Upper lobe of left lung (tissue), 6 donors: ENCODE data around the gene GRID1. TPM values are rescaled to one million over a fixed set of nuclear protein-coding genes. Genes with fewer than 3 reads are reported as not detected.
A peak's percentile ranks its signal among the peaks of the same experiment; 100 is the strongest.

Experiments
- ATAC-seq, 2 donors: fragments of 200-7000 bp; cut with Tn5 transposase; one replicate each; pipeline ENCODE4 v1.9.1; 2022; ENCODE audit warnings: mild to moderate bottlenecking in 2 of 2, moderate library complexity in 2 of 2; ENCODE audit not compliant: low FRiP score in 2 of 2
- DNase-seq, 2 donors: peaks; one replicate each; pipeline ENCODE4 v3.0.0-alpha.2; 2019 to 2020
- H3K27ac ChIP-seq, 4 donors: fragments of 200-600 bp; sonication (generic); one replicate each; pipeline ENCODE4 v1.5.1; 2016 to 2019
- H3K27me3 ChIP-seq, 4 donors: fragments of 200-600 bp; sonication (generic); one replicate each; pipeline ENCODE4 v1.5.1; 2017 to 2019
- H3K36me3 ChIP-seq, 4 donors: fragments of 200-600 bp; sonication (generic); one replicate each; pipeline ENCODE4 v1.5.1; 2016 to 2019
- H3K4me1 ChIP-seq, 4 donors: fragments of 200-600 bp; sonication (generic); one replicate each; pipeline ENCODE4 v1.5.1; 2018 to 2019
- H3K4me3 ChIP-seq, 4 donors: fragments of 200-600 bp; sonication (generic); one replicate each; pipeline ENCODE4 v1.5.1; 2017 to 2019; ENCODE audit warnings: mild to moderate bottlenecking in 2 of 4, moderate library complexity in 1 of 4
- H3K9me3 ChIP-seq, 4 donors: fragments of 200-600 bp; sonication (generic); one replicate each; pipeline ENCODE4 v1.5.1; 2018 to 2019
- EP300 ChIP-seq, 4 donors: sonication (generic); formaldehyde crosslinking; IDR thresholded peaks; one replicate each; pipeline ENCODE4 v1.5.1; 2017; ENCODE audit warnings: antibody characterized with exemption in 4 of 4, control low read depth in 2 of 4
- POLR2A ChIP-seq, 4 donors: fragments of 450-650 bp; IDR thresholded peaks; one replicate each; pipeline ENCODE4 v1.5.1; 2016 to 2017; ENCODE audit warnings: antibody characterized with exemption in 4 of 4, mild to moderate bottlenecking in 2 of 4
- POLR2AphosphoS5 ChIP-seq, 2 donors: sonication (generic); formaldehyde crosslinking; IDR thresholded peaks; one replicate each; pipeline ENCODE4 v1.5.1; 2017; ENCODE audit warnings: antibody characterized with exemption in 2 of 2
- WGBS, 2 donors: methylation state at CpG; one replicate each; pipeline ENCODE4 v1.1.5; 2017 to 2018; 5-methylcytosine and 5-hydroxymethylcytosine counted together
- total RNA-seq, 6 donors: library from RNA; depleted of rRNA in 4 of 6; stranded (reverse); fragments of >200 nt in 4 of 6; gene quantifications; one replicate each; pipeline versions ENCODE4 v1.1.0 to v1.2.1, GENCODE V29; 2016 to 2021
- TF ChIP-seq, protein P1 (sequence below), 6 experiments: fragments of 450-650 bp in 4 of 6; fragments of 200-600 bp in 2 of 6; sonication (generic) in 2 of 6; IDR thresholded peaks; one replicate each; pipeline ENCODE4 v1.5.1; 2016 to 2019; ENCODE audit warnings: antibody characterized with exemption in 6 of 6
- donor health status: DM: no; HTN: no; CAD: no; lungs with moderate emphysema.
- donor health status: DM: no; HTN: yes; CAD: no; lungs with severe emphysema.

Gene GRID1
- total RNA-seq, 6 donors from 2014 or later = 1.5 to 5.2 (median 3.2) TPM

- Histone ChIP-seq H3K27me3 (no peaks in the 10 kb centered on the region), H3K9me3 (no peaks in the 10 kb centered on the region), H3K27ac (no peak overlapping the region), H3K4me3 (no peak overlapping the region), H3K4me1 (no peaks in the 10 kb centered on the region), H3K36me3 (no peaks in the 10 kb centered on the region)
- no peak for TF ChIP-seq EP300 (IDR thresholded peaks at IDR 0.05)
- TF ChIP-seq POLR2AphosphoS5 (IDR thresholded peaks at IDR 0.05) = no peak
- TF ChIP-seq POLR2A (IDR thresholded peaks at IDR 0.05) = no peak
- TF ChIP-seq, protein P1, sequence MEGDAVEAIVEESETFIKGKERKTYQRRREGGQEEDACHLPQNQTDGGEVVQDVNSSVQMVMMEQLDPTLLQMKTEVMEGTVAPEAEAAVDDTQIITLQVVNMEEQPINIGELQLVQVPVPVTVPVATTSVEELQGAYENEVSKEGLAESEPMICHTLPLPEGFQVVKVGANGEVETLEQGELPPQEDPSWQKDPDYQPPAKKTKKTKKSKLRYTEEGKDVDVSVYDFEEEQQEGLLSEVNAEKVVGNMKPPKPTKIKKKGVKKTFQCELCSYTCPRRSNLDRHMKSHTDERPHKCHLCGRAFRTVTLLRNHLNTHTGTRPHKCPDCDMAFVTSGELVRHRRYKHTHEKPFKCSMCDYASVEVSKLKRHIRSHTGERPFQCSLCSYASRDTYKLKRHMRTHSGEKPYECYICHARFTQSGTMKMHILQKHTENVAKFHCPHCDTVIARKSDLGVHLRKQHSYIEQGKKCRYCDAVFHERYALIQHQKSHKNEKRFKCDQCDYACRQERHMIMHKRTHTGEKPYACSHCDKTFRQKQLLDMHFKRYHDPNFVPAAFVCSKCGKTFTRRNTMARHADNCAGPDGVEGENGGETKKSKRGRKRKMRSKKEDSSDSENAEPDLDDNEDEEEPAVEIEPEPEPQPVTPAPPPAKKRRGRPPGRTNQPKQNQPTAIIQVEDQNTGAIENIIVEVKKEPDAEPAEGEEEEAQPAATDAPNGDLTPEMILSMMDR (IDR thresholded peaks at IDR 0.05) = no peak
- 71 to 86% methylated on average over 8 of the region's 8 CpGs for WGBS, 2 donors
- DNase-seq (no peak), ATAC-seq (no peak)
Measured at GRCh38 chr10:86164960-86165630, 201.5 kb downstream of the GRID1 start.

GRCh38 chr10:86164174-86164774 lies 202.3 kb downstream of the GRID1 start:
- TF ChIP-seq, protein P1 (IDR thresholded peaks at IDR 0.05) = no peak
- TF ChIP-seq EP300 (IDR thresholded peaks at IDR 0.05) = no peak
- TF ChIP-seq POLR2AphosphoS5 (IDR thresholded peaks at IDR 0.05) = no peak
- TF ChIP-seq POLR2A (IDR thresholded peaks at IDR 0.05) = no peak
- DNase-seq (no peak), ATAC-seq (no peak)
- 85 to 94% methylated on average over 6 of the region's 6 CpGs for WGBS, 2 donors
- no peaks in the 10 kb centered on the region for H3K27me3 ChIP-seq
- no peaks in the 10 kb centered on the region for H3K36me3 ChIP-seq
- no peaks in the 10 kb centered on the region for H3K9me3 ChIP-seq
- no peak overlapping the region for H3K27ac ChIP-seq
- H3K4me1 ChIP-seq = no peaks in the 10 kb centered on the region
- no peak overlapping the region for H3K4me3 ChIP-seq

DNA sequence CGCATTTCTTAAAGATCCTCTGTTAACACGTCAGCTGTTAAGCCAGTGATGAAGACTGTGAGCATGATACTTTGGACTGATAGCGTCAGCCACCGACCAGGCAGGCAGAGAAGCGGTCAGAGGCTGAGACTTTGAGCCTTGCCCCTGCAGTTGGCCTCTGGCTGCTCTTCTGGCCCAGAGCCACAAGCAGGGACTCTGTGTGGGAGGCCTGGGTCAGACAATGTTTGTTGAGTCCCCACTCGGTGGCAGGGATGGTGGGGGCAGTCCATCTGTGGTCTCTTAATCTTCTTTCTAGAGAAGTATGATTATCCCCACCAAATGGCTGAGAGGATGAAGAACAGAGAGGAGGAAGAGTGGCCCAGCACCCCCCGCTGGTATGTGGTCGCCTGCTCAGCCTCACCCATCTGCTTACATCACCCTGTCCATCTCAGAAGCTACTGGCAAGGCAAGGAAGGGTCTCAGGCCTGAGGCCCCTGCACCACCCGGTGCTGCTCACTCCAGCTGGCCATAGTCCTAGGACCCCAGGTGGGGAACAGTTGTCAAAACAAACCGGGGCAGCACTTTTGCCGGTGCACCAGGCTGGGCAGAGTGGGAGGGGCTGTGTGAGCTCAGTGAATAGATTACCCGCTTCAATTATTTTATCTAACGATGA lies 202.9 kb downstream of the GRID1 start:
- Histone ChIP-seq H3K9me3 (no peaks in the 10 kb centered on the region), H3K27me3 (no peaks in the 10 kb centered on the region), H3K4me1 (no peaks in the 10 kb centered on the region), H3K4me3 (no peak overlapping the region), H3K36me3 (no peaks in the 10 kb centered on the region), H3K27ac (no peak overlapping the region)
- ATAC-seq = no peak
- 74 to 75% methylated on average over 10 to 13 of the region's 13 CpGs for WGBS, 2 donors
- TF ChIP-seq, protein P1 (IDR thresholded peaks at IDR 0.05) = no peak
- TF ChIP-seq POLR2AphosphoS5 (IDR thresholded peaks at IDR 0.05) (no peak), POLR2A (IDR thresholded peaks at IDR 0.05) (no peak), EP300 (IDR thresholded peaks at IDR 0.05) (no peak)
- no peak for DNase-seq

GRCh38 chr10:86162696-86163400 lies 203.7 kb downstream of the GRID1 start:
- no peaks in the 10 kb centered on the region for H3K9me3 ChIP-seq
- H3K36me3 ChIP-seq = no peaks in the 10 kb centered on the region
- no peak overlapping the region for H3K4me3 ChIP-seq
- no peak overlapping the region for H3K27ac ChIP-seq
- DNase-seq (peak; percentile 19 to 48), ATAC-seq (no peak)
- H3K4me1 ChIP-seq = no peaks in the 10 kb centered on the region
- no peaks in the 10 kb centered on the region for H3K27me3 ChIP-seq
- 93 to 100% methylated on average over 2 to 5 of the region's 5 CpGs for WGBS, 2 donors
- no peak for TF ChIP-seq POLR2A (IDR thresholded peaks at IDR 0.05)
- no peak for TF ChIP-seq POLR2AphosphoS5 (IDR thresholded peaks at IDR 0.05)
- TF ChIP-seq, protein P1 (IDR thresholded peaks at IDR 0.05) = no peak
- TF ChIP-seq EP300 (IDR thresholded peaks at IDR 0.05) = no peak
